RWPE2 (cell line): ENCODE results near the gene MAPK7.

Experiments used
- ATAC-seq: fragments of 200-7000 bp; cut with Tn5 transposase; 3 replicates; pipeline ENCODE4 v1.9.1; 2021; ENCODE audit warnings: low read depth
- DNase-seq: peaks from one replicate; pipeline ENCODE4 v3.0.0-alpha.2; 2020; ENCODE audit warnings: low spot score
- H3K27ac ChIP-seq: fragments of 450-650 bp; 2 replicates; pipeline ENCODE4 v1.5.1; 2017; ENCODE audit warnings: mild to moderate bottlenecking; ENCODE audit not compliant: poor library complexity, severe bottlenecking
- H3K27me3 ChIP-seq: fragments of 250-450 bp; sonication (Bioruptor Pico); 2 replicates; pipeline ENCODE4 v1.5.1; 2021; ENCODE audit warnings: mild to moderate bottlenecking, moderate library complexity; ENCODE audit not compliant: insufficient read depth, poor library complexity, severe bottlenecking
- H3K36me3 ChIP-seq: fragments of 250-450 bp; sonication (Bioruptor Pico); 2 replicates; pipeline ENCODE4 v1.5.1; 2020; ENCODE audit warnings: low read depth, mild to moderate bottlenecking, moderate library complexity
- H3K4me1 ChIP-seq: fragments of 250-450 bp; sonication (Bioruptor Pico); 2 replicates; pipeline ENCODE4 v1.5.1; 2021; ENCODE audit warnings: mild to moderate bottlenecking, moderate library complexity; ENCODE audit not compliant: insufficient read depth, poor library complexity, severe bottlenecking
- H3K4me3 ChIP-seq: fragments of 250-450 bp; sonication (Bioruptor Pico); 2 replicates; pipeline ENCODE4 v1.5.1; 2021; ENCODE audit warnings: mild to moderate bottlenecking, moderate library complexity; ENCODE audit not compliant: severe bottlenecking
- H3K9me3 ChIP-seq: fragments of 250-450 bp; sonication (Bioruptor Pico); 2 replicates; pipeline ENCODE4 v1.5.1; 2021; ENCODE audit warnings: mild to moderate bottlenecking, moderate library complexity; ENCODE audit not compliant: severe bottlenecking
- CTCF ChIP-seq: fragments of 450-650 bp; IDR thresholded peaks from one replicate; pipeline ENCODE4 v1.5.1; 2017; ENCODE audit warnings: mild to moderate bottlenecking, moderate library complexity; ENCODE audit not compliant: poor library complexity, severe bottlenecking

The MAPK7 gene

GRCh38 chr17:19381741-19382444 is 3.6 kb downstream of the MAPK7 start:
- no peak for TF ChIP-seq CTCF
- H3K4me1 ChIP-seq: no peaks in the 10 kb centered on the region
- no peak for DNase-seq
- H3K27me3 ChIP-seq: no peaks in the 10 kb centered on the region
- no peak for ATAC-seq
- no peaks in the 10 kb centered on the region for H3K9me3 ChIP-seq
- H3K4me3 ChIP-seq: no peak overlapping the region
- H3K27ac ChIP-seq: no peak overlapping the region
- H3K36me3 ChIP-seq: peaks cover 49% of the 10 kb centered on the region

- Histone ChIP-seq H3K27me3 (no peaks in the 10 kb centered on the region), H3K4me3 (no peak overlapping the region), H3K36me3 (peaks cover 49% of the 10 kb centered on the region), H3K4me1 (peaks cover 4% of the 10 kb centered on the region), H3K9me3 (no peaks in the 10 kb centered on the region), H3K27ac (no peak overlapping the region)
- TF ChIP-seq CTCF: no peak
- no peak for DNase-seq
- no peak for ATAC-seq
These were observed 4.5 kb downstream of the MAPK7 start for GRCh38 chr17:19382531-19383444.

GRCh38 chr17:19383681-19384470 is 5.6 kb downstream of the MAPK7 start:
- no peak for TF ChIP-seq CTCF
- no peak for ATAC-seq
- H3K27me3 ChIP-seq: no peaks in the 10 kb centered on the region
- DNase-seq: no peak
- H3K9me3 ChIP-seq: no peaks in the 10 kb centered on the region
- H3K27ac ChIP-seq: peak overlapping the region; percentile 11
- H3K4me3 ChIP-seq: no peak overlapping the region
- peaks cover 9% of the 10 kb centered on the region for H3K4me1 ChIP-seq
- H3K36me3 ChIP-seq: peaks cover 49% of the 10 kb centered on the region

GRCh38 chr17:19384723-19385391 is 6.6 kb downstream of the MAPK7 start:
- no peak for DNase-seq

More at GRCh38 chr17:19384723-19385391, 6.6 kb downstream of the MAPK7 start:
- Histone ChIP-seq H3K4me3 (no peak overlapping the region), H3K4me1 (peaks cover 9% of the 10 kb centered on the region), H3K27me3 (no peaks in the 10 kb centered on the region), H3K9me3 (no peaks in the 10 kb centered on the region), H3K36me3 (peaks cover 40% of the 10 kb centered on the region), H3K27ac (peak overlapping the region; percentile 11)
- TF ChIP-seq CTCF: no peak
- peak; percentile 31; the same call in 2 of the 3 replicates for ATAC-seq
